Prostate gland (tissue), 2 donors: ENCODE results near the gene CAPRIN2.

Experiments used
- CTCF ChIP-seq, 4 experiments: fragments of 200-600 bp in 2 of 4; fragments of 450-650 bp in 2 of 4; sonication (generic) in 2 of 4; IDR thresholded peaks; 1 replicate in 3 of 4; 2 replicates in 1 of 4; pipeline ENCODE4 v1.5.1; 2016 to 2019; ENCODE audit warnings: antibody characterized with exemption in 4 of 4, mild to moderate bottlenecking in 2 of 4, moderate library complexity in 2 of 4
- POLR2A ChIP-seq: fragments of 450-650 bp; IDR thresholded peaks from one replicate; pipeline ENCODE4 v1.6.1; 2016; ENCODE audit warnings: antibody characterized with exemption, mild to moderate bottlenecking
- POLR2AphosphoS5 ChIP-seq: sonication (generic); formaldehyde crosslinking; IDR thresholded peaks from one replicate; pipeline ENCODE4 v1.6.1; 2017; ENCODE audit warnings: antibody characterized with exemption

GRCh38 chr12:30661210-30661609, 93.5 kb downstream of the CAPRIN2 start:
- TF ChIP-seq POLR2A (no peak), POLR2AphosphoS5 (no peak), CTCF (IDR thresholded peaks at IDR 0.05) (no peak)
